SU-DHL-6 (cell line): ENCODE measurements around the gene WNT9A.

Experiments
- H2AFZ ChIP-seq: fragments of 200-600 bp; sonication (generic); 2 replicates; pipeline ENCODE4 v1.6.1; 2014; ENCODE audit warnings: low read depth, mild to moderate bottlenecking, moderate library complexity, mixed read lengths, antibody characterized with exemption, low read length; ENCODE audit not compliant: severe bottlenecking
- H3F3A ChIP-seq: fragments of 200-600 bp; shearing (Covaris generic); 2 replicates; pipeline ENCODE4 v1.6.0; 2016; ENCODE audit warnings: antibody characterized with exemption, mild to moderate bottlenecking; ENCODE audit not compliant: insufficient read depth
- H3K27ac ChIP-seq: fragments of 200-600 bp; sonication (generic); 2 replicates; pipeline ENCODE4 v1.5.1; 2016; ENCODE audit warnings: low read depth, mild to moderate bottlenecking, low read length, moderate library complexity, mixed read lengths
- H3K27me3 ChIP-seq: fragments of 200-600 bp; sonication (generic), shearing (Covaris generic); 2 replicates; pipeline ENCODE4 v1.6.0; 2014; ENCODE audit warnings: mild to moderate bottlenecking, low read length
- H3K36me3 ChIP-seq: fragments of 200-600 bp; sonication (generic); 2 replicates; pipeline ENCODE4 v1.6.1; 2014; ENCODE audit warnings: mild to moderate bottlenecking, low read length, mixed read lengths
- H3K4me2 ChIP-seq: fragments of 300-600, 200-600 bp; shearing (Covaris generic), sonication (generic); 2 replicates; pipeline ENCODE4 v1.6.0; 2014; ENCODE audit warnings: low read length, low read depth, mild to moderate bottlenecking; ENCODE audit not compliant: poor library complexity, severe bottlenecking
- H3K4me3 ChIP-seq: fragments of 200-600 bp; sonication (generic); 2 replicates; pipeline ENCODE4 v1.5.1; 2014; ENCODE audit warnings: antibody characterized with exemption, low read length, mild to moderate bottlenecking, mixed read lengths; ENCODE audit not compliant: insufficient read depth, poor library complexity, severe bottlenecking
- H3K79me2 ChIP-seq: fragments of 200-600 bp; sonication (generic); 2 replicates; pipeline ENCODE4 v1.6.1; 2014; ENCODE audit warnings: mild to moderate bottlenecking, low read length, moderate library complexity; ENCODE audit not compliant: insufficient read depth
- H3K9ac ChIP-seq: fragments of 200-600 bp; sonication (generic); 2 replicates; pipeline ENCODE4 v1.7.0; 2014; ENCODE audit warnings: mild to moderate bottlenecking, low read length
- H3K9me2 ChIP-seq: fragments of 200-600 bp; sonication (generic); replicated peaks from 2 replicates; pipeline ENCODE4 v1.6.1; 2014; ENCODE audit warnings: low read length; ENCODE audit not compliant: insufficient read depth
- H3K9me3 ChIP-seq: fragments of 200-600 bp; sonication (generic); 2 replicates; pipeline ENCODE4 v1.6.1; 2014; ENCODE audit warnings: low read length, mixed read lengths; ENCODE audit not compliant: insufficient read depth
- H4K20me1 ChIP-seq: fragments of 200-600 bp; sonication (generic); 2 replicates; pipeline ENCODE4 v1.6.1; 2014; ENCODE audit warnings: low read depth, mild to moderate bottlenecking, antibody characterized with exemption, low read length, moderate library complexity, mixed read lengths
- CTCF ChIP-seq: fragments of 200-600 bp; sonication (generic); IDR thresholded peaks from one replicate; pipeline ENCODE4 v1.5.1; 2017; ENCODE audit warnings: antibody characterized with exemption, mild to moderate bottlenecking, low read length, moderate library complexity; ENCODE audit not compliant: insufficient read depth, poor library complexity, severe bottlenecking
- EZH2phosphoT487 ChIP-seq: fragments of 200-600 bp; sonication (generic), shearing (Covaris generic); conservative IDR thresholded peaks from 2 replicates; pipeline ENCODE4 v1.6.1; 2018; ENCODE audit warnings: mild to moderate bottlenecking, antibody characterized with exemption, low read length, moderate library complexity, mixed read lengths

WNT9A gene

GRCh38 chr1:227892489-227893299, 55.0 kb downstream of the WNT9A start:
- H2AFZ ChIP-seq, result no peak overlapping the region
- no peaks in the 10 kb centered on the region for H4K20me1 ChIP-seq
- no peak for TF ChIP-seq EZH2phosphoT487
- TF ChIP-seq CTCF, result no peak
- no peaks in the 10 kb centered on the region for H3K27me3 ChIP-seq
- no peak overlapping the region for H3K4me2 ChIP-seq
- H3K9me3 ChIP-seq, result no peaks in the 10 kb centered on the region
- H3K9ac ChIP-seq, result no peak overlapping the region
- no peaks in the 10 kb centered on the region for H3K36me3 ChIP-seq
- no peak overlapping the region for H3K4me3 ChIP-seq
- no peaks in the 10 kb centered on the region for H3K79me2 ChIP-seq
- H3K27ac ChIP-seq, result no peak overlapping the region
- no peaks in the 10 kb centered on the region for H3K9me2 ChIP-seq
- no peaks in the 10 kb centered on the region for H3F3A ChIP-seq

- no peaks in the 10 kb centered on the region for H3K79me2 ChIP-seq
- H3K9me2 ChIP-seq, result no peaks in the 10 kb centered on the region
- H3K9me3 ChIP-seq, result no peaks in the 10 kb centered on the region
- H3K27me3 ChIP-seq, result no peaks in the 10 kb centered on the region
- no peak overlapping the region for H3K4me2 ChIP-seq
- H3K9ac ChIP-seq, result no peak overlapping the region
- no peaks in the 10 kb centered on the region for H3K36me3 ChIP-seq
- no peak overlapping the region for H3K27ac ChIP-seq
- no peaks in the 10 kb centered on the region for H3F3A ChIP-seq
- H2AFZ ChIP-seq, result no peak overlapping the region
- no peak overlapping the region for H3K4me3 ChIP-seq
- no peak for TF ChIP-seq CTCF
- TF ChIP-seq EZH2phosphoT487, result no peak
- H4K20me1 ChIP-seq, result no peaks in the 10 kb centered on the region
Observed at GRCh38 chr1:227891955-227892488, 55.7 kb downstream of the WNT9A start.

GRCh38 chr1:227891223-227891954, 56.3 kb downstream of the WNT9A start:
- Histone ChIP-seq H3K27me3 (no peaks in the 10 kb centered on the region), H3F3A (no peaks in the 10 kb centered on the region), H3K36me3 (no peaks in the 10 kb centered on the region), H3K9me2 (no peaks in the 10 kb centered on the region), H3K9ac (no peak overlapping the region), H3K4me2 (no peak overlapping the region), H4K20me1 (no peaks in the 10 kb centered on the region), H3K4me3 (no peak overlapping the region), H3K79me2 (no peaks in the 10 kb centered on the region), H3K9me3 (no peaks in the 10 kb centered on the region), H2AFZ (no peak overlapping the region), H3K27ac (no peak overlapping the region)
- TF ChIP-seq CTCF, result no peak
- TF ChIP-seq EZH2phosphoT487, result no peak
